Gastrocnemius medialis (tissue), 4 donors: ENCODE measurements around the gene JUP. TPM values are rescaled to one million over a fixed set of nuclear protein-coding genes. Genes with fewer than 3 reads are reported as not detected.

Experiments used
- ATAC-seq, 2 donors: fragments of 150-250 bp; one replicate each; pipeline ENCODE4 v1.9.1; 2016
- DNase-seq, 2 donors: peaks; one replicate each; pipeline ENCODE4 v3.0.0-alpha.2; 2019
- H3K27ac ChIP-seq, 4 donors: fragments of 200-600 bp; sonication (generic); 1 replicate in 1 of 4; 2 replicates in 3 of 4; pipeline ENCODE4 v1.5.1; 2016 to 2018; ENCODE audit warnings: mild to moderate bottlenecking in 2 of 4, moderate library complexity in 1 of 4
- H3K27me3 ChIP-seq, 3 donors: fragments of 200-600 bp; sonication (generic) in 2 of 3; 1 replicate in 1 of 3; 2 replicates in 2 of 3; pipeline versions ENCODE4 v1.5.1 to v1.6.0; 2016 to 2019; ENCODE audit warnings: mild to moderate bottlenecking in 1 of 3, moderate library complexity in 1 of 3
- H3K36me3 ChIP-seq, 2 donors: fragments of 200-600 bp; sonication (generic) in 1 of 2; one replicate each; pipeline ENCODE4 v1.5.1; 2017 to 2018
- H3K4me1 ChIP-seq, 2 donors: fragments of 200-600 bp; sonication (generic) in 1 of 2; one replicate each; pipeline ENCODE4 v1.5.1; 2016 to 2017; ENCODE audit warnings: mild to moderate bottlenecking in 2 of 2
- H3K4me3 ChIP-seq, 4 donors: fragments of 200-600 bp; sonication (generic) in 3 of 4; 1 replicate in 1 of 4; 2 replicates in 3 of 4; pipeline ENCODE4 v1.5.1; 2016 to 2019; ENCODE audit warnings: mild to moderate bottlenecking in 2 of 4
- H3K9me3 ChIP-seq, 3 donors: fragments of 200-600 bp; sonication (generic) in 2 of 3; 1 replicate in 1 of 3; 2 replicates in 2 of 3; pipeline ENCODE4 v1.5.1; 2016 to 2019
- POLR2A ChIP-seq, 2 donors: fragments of 450-650 bp; IDR thresholded peaks; one replicate each; pipeline ENCODE4 v1.6.1; 2017; ENCODE audit warnings: antibody characterized with exemption in 2 of 2, mild to moderate bottlenecking in 2 of 2, moderate library complexity in 2 of 2
- in situ Hi-C, 4 donors: fragments of 200-750 bp; cut with MboI; loops; one replicate each; pipeline versions ENCODE4 v1.15.0 to v1.8.0; 2017; ENCODE audit warnings: low sequenced_read_pairs in 4 of 4
- intact Hi-C: fragments of 100-400 bp; cut with DNase I; formaldehyde crosslinking; loops from one replicate; pipeline ENCODE4 v1.15.1; 2023; ENCODE audit warnings: low total_unique reads
- total RNA-seq, 4 donors: library from RNA; depleted of rRNA; stranded (reverse); fragments of >200 nt; gene quantifications; one replicate each; pipeline versions ENCODE4 v1.1.0 to v1.2.3, GENCODE V29; 2016
- TF ChIP-seq, protein P1 (sequence below), 5 experiments: fragments of 450-650 bp in 3 of 5; fragments of 200-600 bp in 2 of 5; sonication (generic) in 2 of 5; IDR thresholded peaks in 4 of 5; conservative IDR thresholded peaks in 1 of 5; 1 replicate in 4 of 5; 2 replicates in 1 of 5; pipeline ENCODE4 v1.5.1; 2016 to 2019; ENCODE audit warnings: antibody characterized with exemption in 5 of 5, mild to moderate bottlenecking in 3 of 5, moderate library complexity in 3 of 5

JUP gene
- total RNA-seq, 4 donors from 2014 or later = 88.8 to 135 (median 113) TPM

DNA sequence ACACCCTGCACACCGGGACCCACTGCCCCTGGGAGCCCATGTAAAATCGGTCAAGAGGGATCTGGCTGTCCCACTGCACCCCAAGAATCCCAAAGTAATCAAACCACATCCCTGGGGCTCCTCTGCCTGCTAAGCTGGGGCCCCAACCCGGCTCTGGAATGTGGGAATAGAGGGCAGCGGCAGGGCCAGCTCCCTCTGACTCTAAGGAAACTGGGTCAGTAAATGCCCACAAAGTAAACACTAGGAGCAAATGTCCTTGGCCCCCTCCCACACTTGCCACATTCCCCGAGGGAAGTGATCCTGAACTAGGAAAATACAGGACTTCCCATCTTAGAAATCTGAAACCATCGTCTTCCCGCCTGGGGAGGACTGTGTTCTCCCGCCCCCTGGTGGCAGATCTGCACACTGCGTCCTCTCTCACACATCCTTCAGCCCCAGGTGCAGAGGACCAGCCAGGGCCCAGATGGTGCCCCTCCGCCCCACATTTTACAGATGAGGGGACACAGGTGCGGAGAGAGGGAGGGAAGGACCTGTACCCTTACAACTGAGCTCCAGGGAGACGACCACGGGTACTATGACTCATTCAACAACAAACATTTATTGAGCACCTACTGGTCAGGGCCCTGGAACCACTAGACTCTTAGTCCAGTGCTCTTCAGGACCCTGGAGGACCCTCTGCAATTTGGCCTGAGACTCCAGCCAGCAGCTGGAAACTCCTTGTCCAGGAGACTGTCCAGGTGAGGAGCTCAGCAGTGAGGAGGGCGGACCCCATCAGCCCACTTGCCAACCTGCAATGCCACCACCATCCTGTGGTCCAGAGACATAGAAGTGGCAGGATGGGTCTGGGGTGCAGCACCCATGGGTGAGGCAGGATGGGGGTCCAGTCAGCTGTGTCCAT, 15.1 kb upstream of the JUP start:
- ATAC-seq (peak; percentile 83 to 95), DNase-seq (peak; percentile 60 to 72)
- TF ChIP-seq, protein P1, sequence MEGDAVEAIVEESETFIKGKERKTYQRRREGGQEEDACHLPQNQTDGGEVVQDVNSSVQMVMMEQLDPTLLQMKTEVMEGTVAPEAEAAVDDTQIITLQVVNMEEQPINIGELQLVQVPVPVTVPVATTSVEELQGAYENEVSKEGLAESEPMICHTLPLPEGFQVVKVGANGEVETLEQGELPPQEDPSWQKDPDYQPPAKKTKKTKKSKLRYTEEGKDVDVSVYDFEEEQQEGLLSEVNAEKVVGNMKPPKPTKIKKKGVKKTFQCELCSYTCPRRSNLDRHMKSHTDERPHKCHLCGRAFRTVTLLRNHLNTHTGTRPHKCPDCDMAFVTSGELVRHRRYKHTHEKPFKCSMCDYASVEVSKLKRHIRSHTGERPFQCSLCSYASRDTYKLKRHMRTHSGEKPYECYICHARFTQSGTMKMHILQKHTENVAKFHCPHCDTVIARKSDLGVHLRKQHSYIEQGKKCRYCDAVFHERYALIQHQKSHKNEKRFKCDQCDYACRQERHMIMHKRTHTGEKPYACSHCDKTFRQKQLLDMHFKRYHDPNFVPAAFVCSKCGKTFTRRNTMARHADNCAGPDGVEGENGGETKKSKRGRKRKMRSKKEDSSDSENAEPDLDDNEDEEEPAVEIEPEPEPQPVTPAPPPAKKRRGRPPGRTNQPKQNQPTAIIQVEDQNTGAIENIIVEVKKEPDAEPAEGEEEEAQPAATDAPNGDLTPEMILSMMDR (IDR thresholded peaks at IDR 0.05 in 4 of 5, conservative IDR thresholded peaks at IDR 0.05 in 1 of 5) = peak; percentile 93 to 98 (median 97)
- TF ChIP-seq POLR2A (IDR thresholded peaks at IDR 0.05) = no peak
- in situ Hi-C loops = loop anchor here (5.0 kb wide), 1 partner anchor 64 kb away; no protein-coding TSS in a partner anchor
- H3K4me1 ChIP-seq = peaks cover 5% of the 10 kb centered on the region in 2 donors
- intact Hi-C loops = loop anchor here (1.0 kb wide), 2 partner anchors 26 to 63 kb away; no protein-coding TSS in a partner anchor
- no peaks in the 10 kb centered on the region for H3K27me3 ChIP-seq
- no peaks in the 10 kb centered on the region for H3K9me3 ChIP-seq
- H3K27ac ChIP-seq = no peak overlapping the region
- no peaks in the 10 kb centered on the region for H3K36me3 ChIP-seq
- peak overlapping the region in 1 of 4 donors; percentile 30 for H3K4me3 ChIP-seq

DNA sequence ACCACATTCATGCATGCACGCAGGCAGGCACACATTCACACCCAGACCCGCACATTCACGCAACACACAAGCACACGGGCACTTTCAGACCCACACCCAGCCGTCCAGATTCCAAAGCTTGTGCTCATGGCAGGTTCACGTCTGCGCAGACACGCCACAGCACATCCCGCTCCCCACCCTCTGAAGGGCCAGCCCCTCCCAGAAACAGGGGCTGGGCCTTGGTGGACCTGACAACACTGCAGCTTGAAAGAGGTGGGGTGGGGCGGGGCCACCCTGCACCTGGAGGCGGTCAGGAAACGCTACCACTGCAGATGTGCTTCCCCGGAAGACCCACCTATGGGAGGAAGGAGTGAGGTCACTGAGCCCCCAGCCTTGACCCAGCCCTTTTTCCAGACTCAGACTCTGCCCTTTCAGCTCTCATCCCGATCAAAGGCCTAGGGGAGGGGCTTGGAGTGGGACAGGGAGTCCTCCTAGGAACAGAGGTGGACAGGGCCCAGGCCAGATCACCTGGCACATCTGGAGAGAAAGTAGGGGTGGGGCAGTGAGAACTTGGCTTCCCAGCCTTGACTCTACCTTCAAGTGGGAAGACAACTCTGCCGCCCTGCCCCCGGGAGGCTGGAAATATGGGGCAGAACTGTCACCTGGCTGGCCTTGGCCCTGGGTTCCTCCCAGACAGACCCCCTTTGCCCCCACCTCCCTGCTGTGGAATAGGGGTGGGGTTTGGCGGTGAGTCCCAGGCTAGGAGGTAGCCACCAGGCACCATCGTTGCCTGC, 14.3 kb upstream of the JUP start:
- H3K9me3 ChIP-seq = no peaks in the 10 kb centered on the region
- DNase-seq (no peak), ATAC-seq (no peak)
- no peaks in the 10 kb centered on the region for H3K36me3 ChIP-seq
- H3K4me1 ChIP-seq = peaks cover 5% of the 10 kb centered on the region in 2 donors
- H3K4me3 ChIP-seq = no peak overlapping the region
- H3K27ac ChIP-seq = no peak overlapping the region
- in situ Hi-C loops (loop anchor here (5.0 kb wide), 1 partner anchor 63 kb away; no protein-coding TSS in a partner anchor), intact Hi-C loops (loop anchor here (1.0 kb wide), 2 partner anchors 25 to 62 kb away; no protein-coding TSS in a partner anchor)
- no peaks in the 10 kb centered on the region for H3K27me3 ChIP-seq
- TF ChIP-seq, protein P1 (IDR thresholded peaks at IDR 0.05 in 4 of 5, conservative IDR thresholded peaks at IDR 0.05 in 1 of 5) = no peak
- TF ChIP-seq POLR2A (IDR thresholded peaks at IDR 0.05) = no peak

DNA sequence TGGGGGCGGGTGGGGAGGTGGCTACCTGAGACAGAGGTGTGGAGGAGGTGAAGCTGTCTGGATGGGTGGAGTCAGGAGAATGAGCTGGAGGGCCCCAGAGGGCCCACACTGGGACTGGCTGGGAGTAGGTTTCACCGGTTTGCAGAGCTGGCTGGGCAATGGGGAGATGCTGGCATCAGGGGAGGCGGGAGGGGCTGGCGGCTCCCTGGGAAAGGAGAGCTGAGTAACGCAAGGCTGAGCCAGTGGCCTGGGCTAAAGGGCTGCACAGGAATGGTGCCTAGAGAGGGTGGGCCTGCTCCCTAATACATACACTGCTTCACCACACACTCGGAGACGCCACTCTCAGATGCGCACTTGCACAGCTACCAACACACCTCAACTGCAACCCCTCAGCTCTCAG, 12.9 kb upstream of the JUP start:
- no peak for TF ChIP-seq POLR2A (IDR thresholded peaks at IDR 0.05)
- TF ChIP-seq, protein P1 (IDR thresholded peaks at IDR 0.05 in 4 of 5, conservative IDR thresholded peaks at IDR 0.05 in 1 of 5) = no peak
- no peak for ATAC-seq
- H3K36me3 ChIP-seq = no peaks in the 10 kb centered on the region
- no peak for DNase-seq
- H3K4me3 ChIP-seq = no peak overlapping the region
- no peaks in the 10 kb centered on the region for H3K9me3 ChIP-seq
- H3K27me3 ChIP-seq = no peaks in the 10 kb centered on the region
- H3K27ac ChIP-seq = no peak overlapping the region
- intact Hi-C loops = no loop called here
- in situ Hi-C loops = no loop called here
- peaks cover 5% of the 10 kb centered on the region in 2 donors for H3K4me1 ChIP-seq

DNA sequence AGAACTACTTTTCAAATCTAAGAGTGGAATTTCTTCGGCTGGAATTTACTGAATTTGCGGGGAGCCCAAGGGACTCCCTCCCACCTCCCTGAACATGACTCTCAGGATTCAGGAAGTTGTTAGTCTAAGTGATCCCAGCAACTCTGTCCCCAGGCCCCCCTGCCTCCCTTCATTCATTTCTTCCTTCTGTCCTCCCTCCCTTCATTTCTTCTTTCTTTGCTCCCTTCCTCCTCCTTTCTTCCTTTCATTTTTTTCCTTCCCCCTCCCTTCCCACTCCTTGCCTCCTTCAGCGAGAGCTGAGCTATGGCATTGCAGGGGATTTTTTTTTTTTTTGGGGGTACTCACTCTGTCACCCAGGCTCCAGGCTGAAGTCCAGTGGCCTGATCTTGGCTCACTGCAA, 10.9 kb upstream of the JUP start:
- no peak for TF ChIP-seq POLR2A (IDR thresholded peaks at IDR 0.05)
- TF ChIP-seq, protein P1 (IDR thresholded peaks at IDR 0.05 in 4 of 5, conservative IDR thresholded peaks at IDR 0.05 in 1 of 5) = no peak
- no peak for DNase-seq
- in situ Hi-C loops (no loop called here), intact Hi-C loops (no loop called here)
- no peaks in the 10 kb centered on the region for H3K36me3 ChIP-seq
- H3K27me3 ChIP-seq = no peaks in the 10 kb centered on the region
- H3K4me1 ChIP-seq = peaks cover 5 to 11% of the 10 kb centered on the region in 2 donors
- H3K9me3 ChIP-seq = no peaks in the 10 kb centered on the region
- no peak overlapping the region for H3K27ac ChIP-seq
- no peak overlapping the region for H3K4me3 ChIP-seq
- ATAC-seq = no peak
